Gastroesophageal sphincter (tissue), 4 donors: ENCODE results near the gene PEPD. TPM values are rescaled to one million over a fixed set of nuclear protein-coding genes. Genes with fewer than 3 reads are reported as not detected.
"Not testable (repeated sequence)": the region's sequence is repeated elsewhere in the genome, so short reads cannot be mapped to it uniquely, and the experiment has no call there.

Experiments used
- ATAC-seq: fragments of 150-250 bp; one replicate; pipeline ENCODE4 v1.9.1; 2016; ENCODE audit warnings: mild to moderate bottlenecking, moderate library complexity
- H3K27ac ChIP-seq, 4 donors: fragments of 200-600 bp; sonication (generic) in 3 of 4; 1 replicate in 3 of 4; 2 replicates in 1 of 4; pipeline ENCODE4 v1.5.1; 2016 to 2019
- H3K27me3 ChIP-seq: fragments of 200-600 bp; sonication (generic); one replicate; pipeline ENCODE4 v1.5.1; 2019
- H3K36me3 ChIP-seq, 2 donors: fragments of 200-600 bp; sonication (generic); one replicate each; pipeline ENCODE4 v1.5.1; 2019; ENCODE audit warnings: control low read depth in 1 of 2
- H3K4me1 ChIP-seq, 3 donors: fragments of 200-600 bp; sonication (generic); 1 replicate in 2 of 3; 2 replicates in 1 of 3; pipeline ENCODE4 v1.5.1; 2016 to 2019; ENCODE audit warnings: control low read depth in 2 of 3
- H3K4me3 ChIP-seq, 2 donors: fragments of 200-600 bp; sonication (generic); one replicate each; pipeline ENCODE4 v1.5.1; 2019; ENCODE audit warnings: mild to moderate bottlenecking in 1 of 2, moderate library complexity in 1 of 2
- H3K9me3 ChIP-seq, 3 donors: fragments of 200-600 bp; sonication (generic); one replicate each; pipeline ENCODE4 v1.5.1; 2017 to 2019; ENCODE audit warnings: control low read depth in 2 of 3
- EP300 ChIP-seq: sonication (generic); formaldehyde crosslinking; IDR thresholded peaks from one replicate; pipeline ENCODE4 v1.6.1; 2017; ENCODE audit warnings: antibody characterized with exemption, mild to moderate bottlenecking
- POLR2A ChIP-seq, 2 donors: fragments of 450-650 bp; IDR thresholded peaks; one replicate each; pipeline ENCODE4 v1.6.1; 2017; ENCODE audit warnings: antibody characterized with exemption in 2 of 2, mild to moderate bottlenecking in 2 of 2, moderate library complexity in 1 of 2
- POLR2AphosphoS5 ChIP-seq: sonication (generic); formaldehyde crosslinking; IDR thresholded peaks from one replicate; pipeline ENCODE4 v1.6.1; 2017; ENCODE audit warnings: antibody characterized with exemption
- WGBS, 2 donors: methylation state at CpG; one replicate each; pipeline ENCODE4 v1.1.5; 2018; ENCODE audit warnings: low coverage in 1 of 2; 5-methylcytosine and 5-hydroxymethylcytosine counted together
- total RNA-seq, 4 donors: library from RNA; depleted of rRNA; stranded (reverse); fragments of >200 nt; gene quantifications; one replicate each; pipeline ENCODE4 v1.1.0, GENCODE V29; 2016
- TF ChIP-seq, protein P1 (sequence below), 4 experiments: fragments of 200-600 bp in 2 of 4; fragments of 450-650 bp in 2 of 4; sonication (generic) in 1 of 4; IDR thresholded peaks; one replicate each; pipeline ENCODE4 v1.5.1; 2017 to 2019; ENCODE audit warnings: antibody characterized with exemption in 4 of 4, mild to moderate bottlenecking in 2 of 4, moderate library complexity in 2 of 4

Gene PEPD
- total RNA-seq, 4 donors from 2014 or later, result 61.3 to 77.7 (median 69.6) TPM

DNA sequence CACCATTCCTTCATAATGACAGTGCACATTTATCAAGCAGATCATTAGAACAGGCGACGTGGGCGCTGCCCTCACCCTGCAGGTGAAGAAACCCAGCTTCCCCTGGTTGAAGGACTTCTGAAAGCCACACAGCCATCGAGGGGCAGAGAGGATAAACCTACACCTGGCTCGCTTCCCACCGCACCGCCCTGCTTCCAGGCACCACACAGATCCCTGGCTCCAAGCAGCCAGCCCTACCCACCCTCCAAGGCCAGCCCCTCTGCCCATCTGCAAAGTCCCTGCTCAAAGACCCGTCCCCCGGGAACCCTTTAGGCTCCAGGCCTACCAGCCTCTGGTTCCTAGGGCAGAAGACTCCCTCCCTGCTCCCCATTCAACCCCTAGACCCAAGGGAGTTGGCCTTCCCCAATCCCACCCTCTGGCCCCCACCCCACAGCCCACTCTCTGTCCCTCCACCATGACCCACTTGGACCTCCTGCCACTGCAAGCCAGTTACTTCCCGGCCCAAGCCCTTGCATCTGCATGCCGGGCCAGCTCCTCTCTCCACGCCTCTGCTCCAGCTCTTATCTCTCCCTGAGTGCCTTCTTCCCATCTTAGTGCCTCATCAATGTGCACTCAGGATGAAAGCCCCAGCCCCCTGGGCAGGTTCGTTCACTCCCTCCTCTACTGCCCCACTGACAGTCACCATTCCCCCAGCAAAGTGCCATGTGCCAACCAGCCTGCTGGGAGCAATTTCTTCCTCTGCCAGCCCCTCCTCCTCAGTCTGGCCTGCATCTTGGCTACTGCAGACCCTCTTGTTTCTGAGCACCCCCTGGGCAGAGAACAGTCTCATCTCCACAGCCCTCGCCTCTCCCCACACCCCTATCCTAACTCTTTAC, 28.0 kb downstream of the PEPD start:
- WGBS, 2 donors, result 87 to 100% methylated on average over 2 to 4 of the region's 14 CpGs
- Histone ChIP-seq H3K27ac (no peak overlapping the region), H3K36me3 (peaks cover 0 to 71% of the 10 kb centered on the region in 2 donors), H3K4me1 (no peaks in the 10 kb centered on the region), H3K4me3 (no peak overlapping the region), H3K27me3 (no peaks in the 10 kb centered on the region), H3K9me3 (no peaks in the 10 kb centered on the region)
- TF ChIP-seq, protein P1, sequence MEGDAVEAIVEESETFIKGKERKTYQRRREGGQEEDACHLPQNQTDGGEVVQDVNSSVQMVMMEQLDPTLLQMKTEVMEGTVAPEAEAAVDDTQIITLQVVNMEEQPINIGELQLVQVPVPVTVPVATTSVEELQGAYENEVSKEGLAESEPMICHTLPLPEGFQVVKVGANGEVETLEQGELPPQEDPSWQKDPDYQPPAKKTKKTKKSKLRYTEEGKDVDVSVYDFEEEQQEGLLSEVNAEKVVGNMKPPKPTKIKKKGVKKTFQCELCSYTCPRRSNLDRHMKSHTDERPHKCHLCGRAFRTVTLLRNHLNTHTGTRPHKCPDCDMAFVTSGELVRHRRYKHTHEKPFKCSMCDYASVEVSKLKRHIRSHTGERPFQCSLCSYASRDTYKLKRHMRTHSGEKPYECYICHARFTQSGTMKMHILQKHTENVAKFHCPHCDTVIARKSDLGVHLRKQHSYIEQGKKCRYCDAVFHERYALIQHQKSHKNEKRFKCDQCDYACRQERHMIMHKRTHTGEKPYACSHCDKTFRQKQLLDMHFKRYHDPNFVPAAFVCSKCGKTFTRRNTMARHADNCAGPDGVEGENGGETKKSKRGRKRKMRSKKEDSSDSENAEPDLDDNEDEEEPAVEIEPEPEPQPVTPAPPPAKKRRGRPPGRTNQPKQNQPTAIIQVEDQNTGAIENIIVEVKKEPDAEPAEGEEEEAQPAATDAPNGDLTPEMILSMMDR (IDR thresholded peaks at IDR 0.05), result no peak
- TF ChIP-seq POLR2AphosphoS5, result no peak
- no peak for TF ChIP-seq POLR2A (IDR thresholded peaks at IDR 0.05)
- TF ChIP-seq EP300, result no peak
- ATAC-seq, result no peak

DNA sequence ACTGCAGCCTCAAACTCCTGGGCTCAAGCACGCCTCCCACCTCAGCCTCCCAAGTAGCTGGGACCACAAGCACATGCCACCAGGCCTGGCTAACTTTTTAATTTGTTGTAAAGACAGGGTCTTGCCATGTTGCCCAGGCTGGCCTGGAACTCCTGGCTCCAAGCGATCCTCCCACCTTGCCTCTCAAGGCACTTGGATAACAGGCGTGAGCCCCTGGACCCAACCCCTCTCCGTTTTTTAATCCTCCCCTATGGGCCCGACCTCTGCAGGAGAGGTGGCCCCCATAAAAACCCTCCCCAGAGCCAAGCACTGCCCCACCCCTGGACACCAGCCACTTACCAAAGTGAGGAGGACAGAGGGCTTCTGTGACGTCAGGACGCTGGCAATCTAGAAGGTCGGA, 28.6 kb downstream of the PEPD start:
- Histone ChIP-seq H3K9me3 (no peaks in the 10 kb centered on the region), H3K4me3 (no peak overlapping the region), H3K4me1 (no peaks in the 10 kb centered on the region), H3K27ac (no peak overlapping the region), H3K36me3 (peaks cover 0 to 71% of the 10 kb centered on the region in 2 donors), H3K27me3 (no peaks in the 10 kb centered on the region)
- WGBS, 2 donors, result 87 to 96% methylated on average over 5 of the region's 8 CpGs
- TF ChIP-seq POLR2AphosphoS5 (no peak), POLR2A (IDR thresholded peaks at IDR 0.05) (no peak), EP300 (no peak)
- TF ChIP-seq, protein P1 (IDR thresholded peaks at IDR 0.05), result no peak
- ATAC-seq, result no peak

DNA sequence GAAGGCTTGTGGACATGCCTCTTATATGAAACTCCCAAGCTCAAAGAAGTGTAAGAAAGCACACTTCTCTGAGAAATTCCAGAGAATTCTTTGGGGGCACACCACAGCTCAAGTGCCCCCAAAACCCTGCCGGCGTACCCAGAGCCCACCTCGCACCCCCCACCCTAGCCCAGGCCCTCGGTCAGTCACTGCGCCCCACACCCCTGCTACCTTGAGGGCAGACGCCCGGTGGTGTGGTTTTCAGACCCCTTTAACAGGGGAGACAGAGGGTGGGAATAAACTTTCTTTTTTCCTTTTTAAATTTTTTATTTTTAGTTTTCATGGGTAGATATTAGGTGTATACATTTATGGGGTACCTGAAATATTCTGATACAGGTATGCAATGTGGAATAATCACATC, 29.5 kb downstream of the PEPD start:
- ATAC-seq, result no peak
- peaks cover 0 to 71% of the 10 kb centered on the region in 2 donors for H3K36me3 ChIP-seq
- no peaks in the 10 kb centered on the region for H3K9me3 ChIP-seq
- H3K4me1 ChIP-seq, result no peaks in the 10 kb centered on the region
- H3K27ac ChIP-seq, result no peak overlapping the region
- WGBS, 2 donors, result 96 to 100% methylated on average over 2 to 5 of the region's 7 CpGs
- TF ChIP-seq POLR2A (IDR thresholded peaks at IDR 0.05) (no peak), POLR2AphosphoS5 (no peak), EP300 (no peak)
- TF ChIP-seq, protein P1 (IDR thresholded peaks at IDR 0.05), result no peak
- no peaks in the 10 kb centered on the region for H3K27me3 ChIP-seq
- H3K4me3 ChIP-seq, result no peak overlapping the region

DNA sequence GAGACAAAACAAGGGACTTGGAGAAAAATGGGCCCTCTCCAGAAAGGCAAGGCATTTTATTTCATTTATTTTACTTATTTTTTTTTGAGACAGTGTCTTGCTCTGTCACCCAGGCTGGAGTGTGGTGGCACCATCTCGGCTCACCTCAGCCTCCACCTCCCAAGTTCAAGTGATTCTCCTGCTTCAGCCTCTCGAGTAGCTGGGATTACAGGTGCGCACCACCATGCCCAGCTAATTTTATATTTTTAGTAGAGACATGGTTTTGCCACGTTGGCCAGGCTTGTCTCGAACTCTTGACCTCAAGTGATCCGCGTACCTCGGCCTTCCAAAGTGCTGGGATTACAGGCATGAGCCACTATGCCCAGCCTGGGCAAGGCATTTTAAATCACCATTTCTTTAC, 31.0 kb downstream of the PEPD start:
- not testable (repeated sequence) for H3K9me3 ChIP-seq, H3K4me1 ChIP-seq, H3K4me3 ChIP-seq, ATAC-seq, H3K27ac ChIP-seq, H3K27me3 ChIP-seq
- WGBS, 2 donors, result 91 to 93% methylated on average over 8 of the region's 8 CpGs
- peaks cover 0 to 71% of the 10 kb centered on the region in 2 donors for H3K36me3 ChIP-seq

DNA sequence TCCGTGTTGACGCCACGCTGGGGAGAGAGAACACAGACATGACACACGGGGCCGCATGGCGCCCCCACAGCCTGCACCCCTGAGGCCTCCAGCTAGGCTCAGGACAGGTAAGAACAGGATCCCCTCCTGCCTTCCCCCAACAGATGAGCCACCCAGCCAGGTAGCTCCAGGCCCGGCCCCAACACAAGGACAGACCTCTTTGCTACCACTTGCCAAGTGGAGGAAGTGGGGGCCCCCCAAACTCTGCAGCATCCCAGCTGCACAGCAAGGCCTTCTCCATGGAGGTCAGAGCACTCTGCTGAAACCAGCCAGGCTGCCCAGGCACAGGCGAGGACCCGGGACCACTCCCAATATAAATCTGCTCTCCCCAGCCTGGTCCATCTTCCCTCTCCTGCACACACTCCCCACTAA, 31.5 kb downstream of the PEPD start:
- no peak for ATAC-seq
- H3K36me3 ChIP-seq, result peaks cover 0 to 71% of the 10 kb centered on the region in 2 donors
- H3K4me3 ChIP-seq, result no peak overlapping the region
- no peak overlapping the region for H3K27ac ChIP-seq
- no peaks in the 10 kb centered on the region for H3K27me3 ChIP-seq
- H3K9me3 ChIP-seq, result no peaks in the 10 kb centered on the region
- no peaks in the 10 kb centered on the region for H3K4me1 ChIP-seq
- TF ChIP-seq POLR2AphosphoS5 (no peak), POLR2A (IDR thresholded peaks at IDR 0.05) (no peak), EP300 (no peak)
- TF ChIP-seq, protein P1 (IDR thresholded peaks at IDR 0.05), result no peak
- no CpG with 5 or more reads among the region's 9 CpGs for WGBS, 2 donors
